ENCODE data around the gene GALNT17.

GALNT17 gene

GRCh38 chr7:71372991-71373390 lies 241.0 kb downstream of the GALNT17 start:
- Mint-ChIP-seq H3K27ac (no peak overlapping the region), H3K27me3 (no peaks in the 10 kb centered on the region), H3K4me3 (no peak overlapping the region), H3K4me1 (no peaks in the 10 kb centered on the region), H3K36me3 (ENCODE audit: low read depth) (peaks cover 3% of the 10 kb centered on the region), H3K9me3 (peaks cover 39% of the 10 kb centered on the region)
- ATAC-seq (no peak), DNase-seq (no peak)

DNA sequence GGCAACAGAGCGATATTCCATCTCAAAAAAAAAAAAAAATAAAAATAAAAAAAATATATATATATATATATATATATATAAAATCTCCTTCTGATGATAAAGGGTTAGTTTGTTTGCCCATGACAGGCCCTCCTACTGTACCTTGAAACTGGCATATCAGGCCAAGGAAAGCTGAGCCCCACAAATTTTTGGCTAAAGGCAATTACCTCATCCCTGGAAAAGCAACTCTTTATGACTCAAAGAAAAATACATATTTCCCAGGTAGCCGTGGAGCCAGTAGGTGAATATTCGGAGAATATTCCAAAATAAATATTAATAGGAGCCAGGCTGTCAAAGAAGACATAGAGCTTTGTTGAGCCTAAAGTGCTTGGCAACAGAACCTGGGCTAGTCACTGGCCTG lies 245.1 kb downstream of the GALNT17 start:
- H3K4me3 Mint-ChIP-seq, result no peak overlapping the region
- no peak overlapping the region for H3K27ac Mint-ChIP-seq
- H3K27me3 Mint-ChIP-seq, result no peaks in the 10 kb centered on the region
- H3K36me3 Mint-ChIP-seq (ENCODE audit: low read depth), result peaks cover 3% of the 10 kb centered on the region
- H3K9me3 Mint-ChIP-seq, result peaks cover 40% of the 10 kb centered on the region
- no peaks in the 10 kb centered on the region for H3K4me1 Mint-ChIP-seq
- ATAC-seq (no peak), DNase-seq (no peak)

DNA sequence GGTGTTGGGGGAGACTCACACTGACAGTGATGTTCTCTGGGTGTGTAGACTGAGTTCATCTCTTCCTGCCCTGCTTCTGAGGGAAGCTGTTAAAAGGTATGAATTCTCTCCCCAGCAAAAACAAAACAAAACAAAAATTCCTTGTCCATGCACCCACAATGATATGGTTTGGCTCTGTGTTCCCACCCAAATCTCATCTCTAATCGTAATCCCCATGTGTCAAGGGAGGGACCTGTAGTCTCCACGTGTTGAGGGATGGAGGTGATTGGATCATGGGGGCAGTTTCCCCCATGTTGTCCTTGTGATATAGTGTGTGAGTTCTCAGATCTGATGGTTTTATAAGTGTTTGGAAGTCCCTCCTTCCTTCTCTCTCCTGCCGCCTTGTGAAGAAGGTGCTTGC lies 245.5 kb downstream of the GALNT17 start:
- no peak for DNase-seq
- H3K27me3 Mint-ChIP-seq, result no peaks in the 10 kb centered on the region
- peaks cover 40% of the 10 kb centered on the region for H3K9me3 Mint-ChIP-seq
- H3K4me1 Mint-ChIP-seq, result no peaks in the 10 kb centered on the region
- no peak overlapping the region for H3K27ac Mint-ChIP-seq
- ATAC-seq, result no peak
- H3K4me3 Mint-ChIP-seq, result no peak overlapping the region
- peaks cover 3% of the 10 kb centered on the region for H3K36me3 Mint-ChIP-seq (ENCODE audit: low read depth)

DNA sequence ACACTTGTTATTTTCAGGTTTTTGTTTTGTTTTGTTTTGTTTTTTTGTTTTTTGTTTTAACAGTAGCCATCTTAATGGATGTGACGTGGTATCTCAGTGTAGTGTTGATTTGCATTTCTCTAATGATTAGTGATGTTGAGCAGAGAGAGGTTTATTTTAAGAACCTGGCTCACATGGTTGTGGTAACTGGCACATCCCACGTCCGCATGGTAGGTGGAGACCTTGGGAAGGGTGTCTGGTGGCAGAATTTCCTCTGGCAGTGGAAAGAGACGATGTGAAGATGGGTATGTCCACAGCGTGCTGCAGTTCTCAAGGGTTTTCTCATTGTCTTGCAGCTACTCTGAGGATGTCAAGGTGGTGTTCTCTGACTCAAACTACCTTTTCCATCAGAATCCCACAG lies 252.2 kb downstream of the GALNT17 start:
- H3K4me1 Mint-ChIP-seq, result no peaks in the 10 kb centered on the region
- peaks cover 17% of the 10 kb centered on the region for H3K9me3 Mint-ChIP-seq
- DNase-seq (no peak), ATAC-seq (no peak)
- no peak overlapping the region for H3K4me3 Mint-ChIP-seq
- no peaks in the 10 kb centered on the region for H3K36me3 Mint-ChIP-seq (ENCODE audit: low read depth)
- no peak overlapping the region for H3K27ac Mint-ChIP-seq
- H3K27me3 Mint-ChIP-seq, result no peaks in the 10 kb centered on the region

DNA sequence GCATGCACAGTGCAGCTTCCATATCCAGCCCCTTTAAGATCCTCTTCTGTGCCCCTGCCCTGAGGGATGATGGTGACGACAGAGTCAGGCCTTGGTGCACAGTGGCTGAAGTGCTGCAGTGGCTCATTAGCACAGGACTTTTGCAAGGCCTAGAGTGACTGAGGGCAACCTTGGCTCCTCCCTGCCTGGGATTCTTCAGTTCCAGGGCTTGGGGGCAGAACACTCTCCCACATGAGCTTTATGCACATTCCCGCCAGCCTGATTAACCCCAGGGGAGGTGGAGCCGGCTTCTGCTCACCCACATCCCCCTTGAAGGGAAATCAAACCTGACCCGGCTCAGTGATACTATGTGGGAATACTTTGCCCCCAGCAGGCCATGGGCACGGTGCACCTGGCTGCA lies 253.4 kb downstream of the GALNT17 start:
- Mint-ChIP-seq H3K36me3 (ENCODE audit: low read depth) (no peaks in the 10 kb centered on the region), H3K9me3 (peaks cover 11% of the 10 kb centered on the region), H3K27me3 (no peaks in the 10 kb centered on the region), H3K4me1 (no peaks in the 10 kb centered on the region), H3K27ac (no peak overlapping the region), H3K4me3 (no peak overlapping the region)
- ATAC-seq, result no peak
- no peak for DNase-seq

GRCh38 chr7:71386152-71386785 lies 254.3 kb downstream of the GALNT17 start:
- ATAC-seq, result no peak
- H3K27me3 Mint-ChIP-seq, result no peaks in the 10 kb centered on the region
- peaks cover 11% of the 10 kb centered on the region for H3K9me3 Mint-ChIP-seq
- H3K4me1 Mint-ChIP-seq, result no peaks in the 10 kb centered on the region
- H3K36me3 Mint-ChIP-seq (ENCODE audit: low read depth), result no peaks in the 10 kb centered on the region
- no peak overlapping the region for H3K27ac Mint-ChIP-seq
- DNase-seq, result no peak
- no peak overlapping the region for H3K4me3 Mint-ChIP-seq

GRCh38 chr7:71388181-71388580 lies 256.2 kb downstream of the GALNT17 start:
- no peak overlapping the region for H3K4me3 Mint-ChIP-seq
- DNase-seq, result no peak

DNA sequence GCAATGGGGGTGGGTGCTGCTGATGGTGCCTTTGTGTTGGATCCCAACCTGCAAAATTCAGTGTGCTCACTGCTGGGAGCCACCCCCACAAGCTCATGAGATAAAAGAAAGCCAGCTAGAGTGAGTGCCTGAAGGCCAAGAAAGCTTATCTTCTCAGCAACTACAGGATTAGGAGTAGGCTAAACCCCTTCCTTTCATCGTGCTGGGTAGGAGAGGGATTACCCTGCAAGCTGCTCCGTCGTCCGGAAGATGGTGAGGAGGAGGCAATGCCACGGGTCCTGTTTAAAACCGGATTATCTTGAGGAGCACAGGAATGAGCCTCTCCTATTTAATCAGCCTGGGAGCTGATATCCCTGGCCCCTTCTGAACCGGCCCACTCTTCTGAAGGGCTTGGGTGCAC lies 258.0 kb downstream of the GALNT17 start:
- no peaks in the 10 kb centered on the region for H3K36me3 Mint-ChIP-seq (ENCODE audit: low read depth)
- ATAC-seq, result no peak
- H3K27ac Mint-ChIP-seq, result no peak overlapping the region
- no peaks in the 10 kb centered on the region for H3K4me1 Mint-ChIP-seq
- H3K4me3 Mint-ChIP-seq, result no peak overlapping the region
- H3K9me3 Mint-ChIP-seq, result peaks cover 13% of the 10 kb centered on the region
- DNase-seq, result no peak
- no peaks in the 10 kb centered on the region for H3K27me3 Mint-ChIP-seq

More at GRCh38 chr7:71388181-71388580, 256.2 kb downstream of the GALNT17 start:
- no peak for ATAC-seq
- H3K4me1 Mint-ChIP-seq, result no peaks in the 10 kb centered on the region
- no peak overlapping the region for H3K27ac Mint-ChIP-seq
- H3K9me3 Mint-ChIP-seq, result peaks cover 15% of the 10 kb centered on the region
- no peaks in the 10 kb centered on the region for H3K27me3 Mint-ChIP-seq
- H3K36me3 Mint-ChIP-seq (ENCODE audit: low read depth), result no peaks in the 10 kb centered on the region

DNA sequence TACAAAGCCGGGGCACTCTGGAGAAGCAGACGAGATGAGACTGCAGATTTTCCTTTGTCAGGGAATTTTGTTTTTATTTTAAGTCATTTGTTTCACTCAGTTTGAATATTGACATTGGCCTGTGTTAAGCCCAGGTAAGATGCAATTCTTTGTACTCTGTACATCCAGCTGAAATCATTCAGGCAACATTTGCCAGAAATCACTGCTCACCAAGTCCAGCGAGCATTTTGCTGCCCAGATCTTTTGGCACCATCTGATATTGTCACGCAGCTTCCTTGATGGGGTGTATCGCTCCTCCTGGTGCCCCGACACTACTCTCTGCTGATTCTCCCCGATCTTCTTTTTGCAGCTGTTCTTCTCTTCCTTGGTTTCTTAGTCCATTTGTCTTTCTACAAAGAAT lies 261.7 kb downstream of the GALNT17 start:
- DNase-seq (no peak), ATAC-seq (no peak)
- peaks cover 25% of the 10 kb centered on the region for H3K9me3 Mint-ChIP-seq
- no peak overlapping the region for H3K4me3 Mint-ChIP-seq
- no peaks in the 10 kb centered on the region for H3K4me1 Mint-ChIP-seq
- no peaks in the 10 kb centered on the region for H3K36me3 Mint-ChIP-seq (ENCODE audit: low read depth)
- no peak overlapping the region for H3K27ac Mint-ChIP-seq
- H3K27me3 Mint-ChIP-seq, result no peaks in the 10 kb centered on the region

GRCh38 chr7:71402684-71403083 lies 270.7 kb downstream of the GALNT17 start:
- Mint-ChIP-seq H3K27ac (no peak overlapping the region), H3K27me3 (no peaks in the 10 kb centered on the region), H3K4me1 (no peaks in the 10 kb centered on the region), H3K9me3 (peaks cover 28% of the 10 kb centered on the region), H3K4me3 (no peak overlapping the region), H3K36me3 (ENCODE audit: low read depth) (no peaks in the 10 kb centered on the region)
- ATAC-seq, result no peak
- DNase-seq, result no peak

GRCh38 chr7:71403202-71403946 lies 271.4 kb downstream of the GALNT17 start:
- no peaks in the 10 kb centered on the region for H3K4me1 Mint-ChIP-seq
- H3K4me3 Mint-ChIP-seq, result no peak overlapping the region
- peaks cover 22% of the 10 kb centered on the region for H3K9me3 Mint-ChIP-seq
- H3K27me3 Mint-ChIP-seq, result no peaks in the 10 kb centered on the region
- no peaks in the 10 kb centered on the region for H3K36me3 Mint-ChIP-seq (ENCODE audit: low read depth)
- H3K27ac Mint-ChIP-seq, result no peak overlapping the region
- DNase-seq (no peak), ATAC-seq (no peak)

DNA sequence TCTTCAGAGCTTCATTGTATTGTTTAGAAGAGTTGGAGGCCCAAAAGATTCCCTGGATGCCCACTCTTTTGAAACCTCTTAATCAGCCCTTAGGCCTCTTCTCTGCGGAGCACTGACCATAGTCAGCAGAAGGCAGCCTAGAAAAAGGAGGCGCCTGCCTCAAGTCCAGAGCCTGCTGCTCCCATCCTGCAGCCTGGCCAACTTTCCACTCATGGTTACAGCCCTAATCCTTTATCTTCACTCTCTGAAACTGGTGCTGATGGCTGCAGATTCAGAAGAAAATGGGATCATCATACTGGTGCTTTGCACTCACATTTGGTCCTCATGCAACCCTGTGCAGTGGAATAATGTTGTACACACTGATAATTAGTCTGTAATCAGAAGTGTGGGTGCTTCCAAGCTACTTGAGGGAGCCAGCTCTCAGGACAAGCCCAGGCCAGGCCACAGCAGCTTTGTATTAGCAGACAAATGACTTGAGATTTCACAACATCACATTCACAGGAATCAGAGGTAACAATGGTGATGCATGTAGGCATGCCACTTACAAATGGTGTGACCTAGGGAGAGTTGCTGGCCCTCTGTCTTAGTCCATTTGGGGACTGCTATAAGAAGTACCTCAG lies 272.9 kb downstream of the GALNT17 start:
- no peak overlapping the region for H3K27ac Mint-ChIP-seq
- DNase-seq (no peak), ATAC-seq (no peak)
- no peaks in the 10 kb centered on the region for H3K4me1 Mint-ChIP-seq
- peaks cover 18% of the 10 kb centered on the region for H3K9me3 Mint-ChIP-seq
- no peaks in the 10 kb centered on the region for H3K27me3 Mint-ChIP-seq
- no peaks in the 10 kb centered on the region for H3K36me3 Mint-ChIP-seq (ENCODE audit: low read depth)
- H3K4me3 Mint-ChIP-seq, result no peak overlapping the region

- Mint-ChIP-seq H3K36me3 (ENCODE audit: low read depth) (no peaks in the 10 kb centered on the region), H3K27ac (no peak overlapping the region), H3K27me3 (no peaks in the 10 kb centered on the region), H3K4me1 (no peaks in the 10 kb centered on the region), H3K4me3 (no peak overlapping the region), H3K9me3 (peaks cover 34% of the 10 kb centered on the region)
- no peak for ATAC-seq
- DNase-seq, result no peak
These were observed 276.3 kb downstream of the GALNT17 start for GRCh38 chr7:71408271-71408670.

- Mint-ChIP-seq H3K9me3 (peaks cover 33% of the 10 kb centered on the region), H3K27me3 (no peaks in the 10 kb centered on the region), H3K4me3 (no peak overlapping the region), H3K4me1 (no peaks in the 10 kb centered on the region), H3K27ac (no peak overlapping the region), H3K36me3 (ENCODE audit: low read depth) (no peaks in the 10 kb centered on the region)
- ATAC-seq (no peak), DNase-seq (no peak)
These were observed 277.7 kb downstream of the GALNT17 start for GRCh38 chr7:71409550-71410157.

DNA sequence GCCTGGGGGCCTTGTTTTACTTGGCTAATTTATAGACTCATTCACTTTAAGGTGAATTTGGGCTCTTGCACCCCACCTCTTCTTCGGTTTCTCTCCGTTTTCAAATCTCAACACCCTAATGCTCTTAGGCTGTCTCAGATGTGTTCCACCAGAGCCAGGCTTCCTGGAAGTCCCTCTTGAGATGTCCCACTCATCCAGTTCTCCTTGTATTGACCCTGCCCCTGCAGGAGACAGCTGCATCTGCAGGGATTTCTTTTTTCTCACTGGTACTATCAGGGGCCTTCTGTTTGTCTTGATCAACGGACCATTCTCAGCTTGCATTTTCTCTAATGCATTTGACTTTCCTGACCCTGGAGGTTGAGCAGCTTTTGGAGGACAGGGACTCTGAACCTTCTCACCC lies 279.5 kb downstream of the GALNT17 start:
- H3K9me3 Mint-ChIP-seq, result peaks cover 37% of the 10 kb centered on the region

More for the DNA sequence above, 279.5 kb downstream of the GALNT17 start:
- Mint-ChIP-seq H3K4me1 (no peaks in the 10 kb centered on the region), H3K4me3 (no peak overlapping the region), H3K27ac (no peak overlapping the region), H3K27me3 (no peaks in the 10 kb centered on the region), H3K36me3 (ENCODE audit: low read depth) (no peaks in the 10 kb centered on the region)
- no peak for DNase-seq
- ATAC-seq, result no peak

Measured in activated naive CD8-positive, alpha-beta T cell treated with anti-CD3 and anti-CD28 coated beads, Interleukin-2, amount 50 U/mL, for 24 hours (primary cell).